OCI-LY1 (cell line): ENCODE data around the gene BGN.

Experiments
- EZH2 ChIP-seq: fragments of 200-600 bp; sonication (generic), shearing (Covaris generic); IDR thresholded peaks from 2 replicates; pipeline ENCODE4 v1.8.0; 2017; ENCODE audit warnings: borderline replicate concordance, mixed run types, mild to moderate bottlenecking, antibody characterized with exemption, low read length, moderate library complexity, mixed read lengths
- TF ChIP-seq, protein P1 (sequence below): fragments of 200-600 bp; sonication (generic), shearing (Covaris generic); IDR thresholded peaks from 2 replicates; pipeline ENCODE4 v1.5.1; 2017; ENCODE audit warnings: mild to moderate bottlenecking, antibody characterized with exemption, low read length, moderate library complexity, mixed read lengths

DNA sequence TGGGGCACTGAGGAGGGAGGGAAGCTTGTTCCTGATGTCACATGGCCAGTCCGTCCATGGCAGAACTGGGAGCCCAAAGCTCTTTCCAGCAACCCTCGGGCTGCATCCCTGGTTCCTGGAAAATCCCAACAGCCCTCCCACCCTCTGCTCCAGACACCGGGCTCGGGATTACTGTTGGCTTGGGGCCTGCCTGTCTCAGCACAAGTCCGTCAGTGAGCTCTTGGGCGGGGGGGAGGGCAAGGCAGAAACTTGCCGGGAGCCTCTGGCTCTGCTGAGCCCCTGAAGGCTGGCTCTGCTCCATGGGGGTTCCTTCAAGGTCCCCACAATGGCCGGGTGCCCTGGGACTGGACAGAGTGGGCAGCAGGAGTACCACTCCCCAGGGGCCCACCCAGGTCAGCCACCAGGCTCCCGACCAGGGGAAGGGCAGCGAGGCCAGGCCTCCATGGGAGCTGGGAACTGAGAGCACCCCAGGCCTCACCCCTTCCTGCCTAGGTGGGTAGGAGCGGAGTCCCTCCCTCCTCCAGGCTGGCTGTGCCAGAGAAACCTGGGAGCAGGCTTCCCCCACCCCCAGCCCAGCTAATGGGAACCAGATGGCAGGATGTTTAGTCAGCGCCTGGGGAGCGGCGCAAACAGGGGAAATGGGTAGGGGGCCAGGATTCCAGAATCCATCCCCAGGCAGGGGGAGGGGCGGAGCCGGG is 18.0 kb upstream of the BGN start:
- TF ChIP-seq EZH2 = no peak
- TF ChIP-seq, protein P1, sequence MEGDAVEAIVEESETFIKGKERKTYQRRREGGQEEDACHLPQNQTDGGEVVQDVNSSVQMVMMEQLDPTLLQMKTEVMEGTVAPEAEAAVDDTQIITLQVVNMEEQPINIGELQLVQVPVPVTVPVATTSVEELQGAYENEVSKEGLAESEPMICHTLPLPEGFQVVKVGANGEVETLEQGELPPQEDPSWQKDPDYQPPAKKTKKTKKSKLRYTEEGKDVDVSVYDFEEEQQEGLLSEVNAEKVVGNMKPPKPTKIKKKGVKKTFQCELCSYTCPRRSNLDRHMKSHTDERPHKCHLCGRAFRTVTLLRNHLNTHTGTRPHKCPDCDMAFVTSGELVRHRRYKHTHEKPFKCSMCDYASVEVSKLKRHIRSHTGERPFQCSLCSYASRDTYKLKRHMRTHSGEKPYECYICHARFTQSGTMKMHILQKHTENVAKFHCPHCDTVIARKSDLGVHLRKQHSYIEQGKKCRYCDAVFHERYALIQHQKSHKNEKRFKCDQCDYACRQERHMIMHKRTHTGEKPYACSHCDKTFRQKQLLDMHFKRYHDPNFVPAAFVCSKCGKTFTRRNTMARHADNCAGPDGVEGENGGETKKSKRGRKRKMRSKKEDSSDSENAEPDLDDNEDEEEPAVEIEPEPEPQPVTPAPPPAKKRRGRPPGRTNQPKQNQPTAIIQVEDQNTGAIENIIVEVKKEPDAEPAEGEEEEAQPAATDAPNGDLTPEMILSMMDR = no peak
